NCI-H345 (cell line): ENCODE measurements around the gene ZDHHC24.

Experiments used
- DNase-seq: peaks from one replicate; lab custom pipeline; 2025; lab: John Stamatoyannopoulos, UW

The ZDHHC24 gene

DNA sequence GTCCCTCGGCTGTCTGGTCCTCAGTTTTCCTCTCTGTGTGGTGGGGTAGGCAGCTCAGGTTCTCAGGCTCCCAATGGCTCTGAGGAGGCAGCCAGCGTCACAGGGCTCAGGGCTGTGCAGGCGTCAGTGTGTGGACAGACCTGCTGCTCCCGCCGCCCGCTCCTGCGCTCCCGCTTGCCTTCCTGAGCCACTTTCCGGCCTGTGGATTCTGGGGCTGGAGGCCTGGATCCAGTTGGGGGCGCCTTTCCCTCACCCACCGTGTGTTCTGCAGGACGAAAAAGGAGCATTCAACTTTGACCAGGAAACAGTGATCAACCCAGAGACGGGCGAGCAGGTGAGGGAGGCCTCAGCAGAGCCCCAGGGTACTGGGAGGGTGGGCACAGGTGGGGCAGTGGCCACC, 50.9 kb downstream of the ZDHHC24 start:
- no peak for DNase-seq

DNA sequence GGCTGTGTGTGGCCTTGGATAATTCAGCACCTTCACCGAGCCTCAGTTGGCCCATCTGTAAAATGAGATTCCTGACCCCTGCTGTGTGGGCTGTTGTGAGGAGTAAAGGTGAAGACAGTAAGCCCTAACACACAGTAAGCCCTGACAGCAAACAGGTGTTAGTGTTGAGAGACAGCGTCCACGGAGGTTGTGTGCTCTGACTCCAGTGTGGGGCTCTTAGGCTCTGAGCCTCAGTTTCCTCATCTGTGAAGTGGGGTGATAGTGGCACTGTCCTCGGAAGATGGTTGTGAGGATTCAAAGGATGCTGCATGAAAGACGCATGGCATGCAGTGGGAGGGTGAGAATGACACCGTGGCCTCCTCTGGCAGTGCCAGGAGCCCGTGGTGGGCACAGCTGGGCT, 51.4 kb downstream of the ZDHHC24 start:
- no peak for DNase-seq

DNA sequence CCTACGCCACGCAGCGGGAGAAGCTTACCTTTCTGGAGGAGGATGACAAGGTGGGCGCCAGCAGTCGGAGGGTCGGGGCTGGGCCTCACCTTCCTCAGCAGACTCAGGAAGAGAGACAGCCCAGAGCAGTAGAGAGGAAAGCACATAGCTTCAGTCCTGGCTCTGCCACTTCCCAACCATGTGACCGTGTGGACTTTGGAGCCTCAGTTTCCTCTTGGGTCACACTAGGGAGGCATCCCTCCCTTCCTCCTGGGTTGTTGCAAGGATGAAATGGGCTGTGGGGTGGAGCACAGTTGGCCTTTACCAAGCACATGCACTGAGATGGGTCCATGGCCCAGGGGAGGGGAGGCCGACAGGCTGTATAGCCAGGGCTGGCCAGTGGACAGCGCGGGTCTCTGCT, 52.7 kb downstream of the ZDHHC24 start:
- no peak for DNase-seq

DNA sequence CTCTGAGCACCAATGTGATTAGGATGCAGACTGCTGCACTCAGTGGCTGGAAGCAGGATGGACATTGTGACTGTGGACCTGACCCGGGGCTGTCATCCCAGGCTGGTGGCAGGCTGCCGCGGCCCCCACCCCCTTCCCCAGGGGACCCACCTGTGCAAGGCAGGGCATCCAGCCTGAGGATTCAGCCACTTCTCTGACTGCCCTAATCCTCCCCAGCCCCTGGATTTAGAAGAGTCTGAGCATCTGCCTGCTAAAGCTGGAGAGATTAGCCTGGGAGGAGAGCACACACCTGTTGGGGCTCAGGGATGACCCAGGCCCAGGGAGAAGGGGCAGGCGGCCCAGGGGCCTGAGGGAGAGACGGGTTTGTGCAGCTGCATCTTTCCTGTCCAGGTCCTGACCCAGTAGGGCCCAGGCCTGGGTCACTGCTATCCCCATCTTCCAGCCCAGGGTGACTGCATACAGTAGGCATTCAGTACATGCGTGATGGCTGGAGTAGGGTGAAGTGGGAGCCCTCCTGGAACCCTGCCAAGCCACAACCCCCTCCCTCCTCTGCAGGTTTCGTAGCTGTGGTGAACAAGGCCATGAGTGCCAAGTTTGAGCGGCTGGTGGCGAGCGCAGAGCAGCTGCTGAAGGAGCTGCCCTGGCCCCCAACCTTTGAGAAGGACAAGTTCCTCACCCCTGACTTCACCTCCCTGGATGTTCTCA, 53.5 kb downstream of the ZDHHC24 start:
- DNase-seq, result no peak

DNA sequence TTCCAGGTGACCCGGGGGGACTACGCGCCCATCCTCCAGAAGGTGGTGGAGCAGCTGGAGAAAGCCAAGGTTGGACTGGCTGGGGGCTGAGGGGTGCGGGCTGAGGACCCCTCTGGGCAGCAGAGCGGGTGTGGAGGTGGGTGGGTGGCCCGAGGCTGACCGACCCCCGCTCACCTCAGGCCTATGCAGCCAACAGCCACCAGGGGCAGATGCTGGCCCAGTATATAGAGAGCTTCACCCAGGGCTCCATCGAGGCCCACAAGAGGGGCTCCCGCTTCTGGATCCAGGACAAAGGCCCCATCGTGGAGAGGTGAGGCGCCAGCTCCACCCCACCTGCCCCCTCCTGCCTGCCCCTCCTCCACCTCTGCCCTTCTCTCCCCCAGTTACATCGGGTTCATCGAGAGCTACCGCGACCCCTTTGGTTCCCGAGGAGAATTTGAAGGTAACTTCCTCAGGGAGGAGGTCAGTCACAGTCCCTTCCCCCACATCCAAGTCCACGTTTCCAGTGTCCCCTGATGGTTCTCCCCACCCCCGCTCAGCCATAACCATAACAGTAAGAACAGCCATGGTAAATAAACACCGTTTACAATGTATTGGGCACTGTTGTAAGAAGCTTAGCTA, 54.4 kb downstream of the ZDHHC24 start:
- DNase-seq, result no peak

DNA sequence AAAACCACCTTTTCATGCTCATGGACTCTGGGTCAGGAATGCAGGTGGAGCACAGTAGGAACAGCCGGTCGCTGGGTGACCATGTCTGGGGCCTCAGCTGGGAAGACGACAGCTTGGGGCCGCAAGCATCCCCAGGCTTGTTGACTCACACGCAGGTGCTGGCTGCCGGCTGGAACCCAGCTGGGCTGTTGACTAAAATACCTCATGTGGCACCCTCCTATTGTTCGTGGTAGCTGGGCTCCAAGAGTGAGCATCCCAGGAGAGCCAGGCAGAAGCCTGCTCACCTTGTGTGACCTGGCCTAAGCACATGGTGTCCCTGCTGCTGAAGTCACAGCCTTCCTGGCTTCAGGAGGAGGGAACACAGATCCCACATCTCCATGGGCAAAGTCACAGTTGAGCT, 56.2 kb downstream of the ZDHHC24 start:
- peak; percentile 92 for DNase-seq

DNA sequence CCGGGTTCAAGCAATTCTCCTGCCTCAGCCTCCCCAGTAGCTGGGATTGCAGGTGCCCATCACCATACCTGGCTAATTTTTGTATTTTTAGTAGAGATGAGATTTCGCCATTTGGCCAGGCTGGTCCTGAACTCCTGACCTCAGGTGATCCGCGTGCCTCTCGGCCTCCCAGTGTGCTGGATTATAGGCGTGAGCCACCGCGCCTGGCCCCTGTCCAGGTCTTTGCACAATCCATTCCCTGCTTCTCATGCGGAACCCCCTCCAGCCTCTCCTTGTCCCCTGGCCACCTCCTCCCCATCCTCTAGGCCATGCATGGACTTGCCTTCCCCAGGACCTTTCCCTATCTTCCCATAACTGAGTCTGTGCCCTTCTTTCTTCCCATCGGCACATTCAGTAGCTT, 56.9 kb downstream of the ZDHHC24 start:
- DNase-seq, result no peak

DNA sequence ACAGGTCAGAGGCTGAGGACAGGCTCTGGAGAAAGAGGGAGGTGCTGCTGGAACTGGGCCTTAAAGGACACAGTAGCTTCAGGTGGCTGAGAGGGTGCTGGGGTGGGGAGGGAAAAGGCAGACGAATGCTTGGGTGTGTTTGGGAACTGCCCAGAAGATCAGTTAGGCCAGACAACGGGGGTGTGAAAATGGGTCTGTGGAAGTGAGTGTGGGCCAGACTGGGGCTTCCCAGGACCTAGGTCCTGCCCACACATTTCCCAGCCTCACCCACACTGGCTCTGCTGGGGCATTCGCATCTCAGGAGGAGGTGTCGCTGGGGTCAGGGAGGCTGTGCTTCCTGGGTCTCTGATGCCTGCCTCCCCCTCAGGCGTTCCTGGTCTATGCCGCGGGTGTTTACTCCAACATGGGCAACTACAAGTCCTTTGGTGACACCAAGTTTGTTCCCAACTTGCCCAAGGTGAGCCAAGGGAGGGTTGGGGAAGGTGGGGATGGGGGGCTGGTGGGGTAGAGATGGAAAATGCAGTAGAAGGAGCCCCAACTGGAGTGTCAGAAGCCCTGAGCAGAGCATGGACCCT, 61.0 kb downstream of the ZDHHC24 start:
- no peak for DNase-seq

DNA sequence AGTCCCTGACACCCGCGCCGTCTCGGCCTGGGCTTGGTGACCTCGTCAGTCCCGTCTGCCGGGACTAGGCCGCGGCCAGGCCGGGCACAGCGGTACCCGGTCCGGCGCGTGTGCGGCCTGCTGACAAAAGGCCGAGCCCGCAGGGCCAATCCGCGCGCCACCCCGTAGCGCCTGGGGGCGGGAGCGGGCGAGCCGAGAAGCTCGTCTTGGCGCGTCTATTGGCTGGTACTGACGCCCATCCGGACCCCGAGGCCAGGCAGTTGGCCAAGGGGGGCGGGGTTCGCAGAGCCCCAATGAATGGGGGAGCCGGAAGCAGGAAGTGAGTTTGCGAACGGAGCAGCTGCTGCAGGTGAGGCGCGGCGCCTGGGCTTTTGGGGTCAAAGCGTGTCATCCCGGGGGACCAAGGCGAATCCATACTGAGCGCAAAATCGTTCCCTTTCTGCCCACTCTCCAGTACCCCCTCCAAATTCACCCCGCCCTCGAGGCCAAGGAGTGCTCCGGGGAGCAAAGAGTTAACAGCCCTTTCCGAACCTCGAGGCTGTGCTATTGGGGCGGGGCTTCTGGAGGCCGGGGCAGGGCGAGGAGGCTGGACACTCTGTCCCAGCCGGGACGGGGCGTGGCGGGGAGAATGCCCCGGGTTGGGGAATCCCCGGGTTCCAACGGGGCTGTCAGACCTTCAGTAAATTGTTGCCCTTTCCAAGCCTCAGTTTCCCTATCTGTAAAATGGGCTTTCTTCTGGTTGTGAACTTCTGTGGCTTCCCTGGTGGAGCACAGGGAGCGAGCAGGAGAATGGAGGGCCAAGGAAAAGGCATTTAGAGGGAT, 65.5 kb downstream of the ZDHHC24 start, which contains the start of gene DPP3:
Gene DPP3 (plus strand): TSS at position 318 of the 822 bp plus-strand sequence. CDS start 1,767 bp downstream, outside the sequence.
- DNase-seq, result peak; percentile 98

DNA sequence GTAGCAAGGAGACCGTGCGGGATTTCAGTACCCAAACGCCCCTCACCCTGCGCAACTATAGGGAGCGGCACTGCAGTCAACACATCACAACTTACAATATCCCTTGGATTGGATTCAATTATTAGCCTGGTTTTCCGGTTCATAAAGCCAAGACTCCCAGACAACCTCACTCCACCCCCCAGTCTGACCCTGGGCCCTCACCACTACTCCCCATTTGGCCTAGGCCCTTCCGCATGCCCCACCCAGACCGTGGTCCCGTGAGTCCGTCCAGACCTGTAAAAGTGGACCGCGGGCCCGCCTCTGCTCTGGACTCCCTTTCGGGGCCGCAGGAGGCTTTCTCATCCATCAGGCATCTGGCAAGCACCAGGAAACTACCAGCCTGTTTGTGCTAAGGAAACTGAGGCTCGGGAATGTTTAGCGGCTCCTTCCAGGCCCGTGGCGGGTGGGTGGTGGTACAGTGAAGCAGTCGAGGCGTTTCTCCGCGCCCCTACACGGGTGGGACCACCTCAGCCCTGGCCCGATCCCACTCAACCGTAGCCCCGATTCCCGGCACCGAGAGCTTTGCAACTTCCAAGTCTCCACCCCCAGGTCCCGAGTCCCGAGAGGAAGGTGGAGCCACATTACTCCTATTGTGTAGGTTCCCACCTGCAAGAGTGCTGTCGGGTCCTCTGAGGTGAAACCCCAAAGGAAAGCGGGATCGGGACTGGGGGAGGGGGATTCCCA, 66.3 kb downstream of the ZDHHC24 start:
- peak; percentile 87 for DNase-seq

DNA sequence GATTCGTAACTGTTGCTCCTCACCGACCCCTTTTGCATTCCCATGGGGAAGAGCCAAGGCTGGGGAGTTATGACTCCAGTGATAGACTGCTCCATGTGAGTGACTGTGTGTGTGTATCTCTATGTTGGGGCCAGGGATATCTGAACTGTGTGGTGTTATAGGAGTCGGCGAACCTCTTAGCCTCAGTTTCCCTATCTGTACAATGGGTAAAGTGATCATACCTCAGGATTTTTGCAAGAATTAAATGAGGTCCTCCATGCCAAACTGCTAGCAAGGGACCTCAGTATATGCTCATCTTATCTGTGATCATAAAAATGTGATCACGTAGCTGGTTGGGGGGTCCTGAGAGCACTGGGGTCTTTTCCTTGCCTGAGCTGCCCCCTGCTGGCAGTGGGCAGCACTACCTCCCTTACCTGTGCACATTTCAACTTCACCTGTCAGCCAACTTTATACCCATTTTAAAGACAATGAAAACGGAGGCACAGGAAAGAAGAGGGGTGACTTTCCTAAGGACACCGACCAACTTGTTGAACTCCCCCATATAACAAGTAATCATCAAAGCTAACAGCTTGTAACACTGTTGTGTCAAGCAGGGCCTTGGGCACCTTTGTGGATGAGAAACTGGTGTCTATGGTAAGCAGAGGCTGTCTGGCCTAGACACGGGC, 67.0 kb downstream of the ZDHHC24 start:
- no peak for DNase-seq

DNA sequence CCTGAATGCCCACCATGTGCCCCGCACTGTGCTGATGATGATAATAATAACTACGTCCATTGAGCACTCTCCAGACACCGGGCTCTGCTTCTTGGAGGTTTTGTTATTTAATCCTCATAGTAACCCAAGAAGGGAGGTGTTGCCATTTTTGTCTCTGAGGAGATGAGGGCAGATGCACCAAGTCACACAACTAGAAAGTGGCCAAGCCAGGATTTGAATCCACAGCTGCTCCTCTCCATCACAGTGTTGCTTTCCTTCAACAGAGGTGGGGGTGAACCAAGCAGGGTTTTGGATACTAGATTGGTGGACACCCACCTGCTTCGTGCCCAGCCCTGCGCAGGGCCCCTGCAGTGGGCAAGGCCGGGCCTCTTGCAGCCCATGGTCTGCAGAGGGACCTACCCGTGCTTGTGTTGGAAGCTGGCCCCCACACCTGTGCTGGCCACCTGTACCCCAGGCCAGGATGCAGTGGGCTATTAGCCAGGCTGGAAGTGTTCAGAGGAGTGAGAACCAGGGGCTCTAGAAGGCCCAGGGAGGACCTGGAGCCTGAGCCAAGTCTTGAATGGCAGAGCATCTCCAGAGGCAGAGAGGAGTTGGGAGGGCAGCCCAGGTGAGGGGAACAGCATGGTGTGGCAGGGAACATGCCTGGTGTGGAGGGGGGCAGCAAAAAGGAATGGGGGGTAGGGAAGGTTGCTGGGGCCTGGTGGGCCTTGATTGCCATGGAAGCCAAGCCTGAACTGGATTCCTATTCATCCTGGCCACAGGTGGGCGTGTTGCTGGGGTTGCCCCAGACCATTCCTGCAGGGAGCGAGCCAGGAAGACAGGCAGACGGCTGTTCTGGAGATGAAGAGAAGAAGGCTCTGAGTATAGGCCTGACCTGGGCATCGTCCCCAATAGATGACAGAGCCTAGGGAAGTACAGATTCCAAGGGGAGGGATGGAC, 68.3 kb downstream of the ZDHHC24 start:
- DNase-seq, result no peak

DNA sequence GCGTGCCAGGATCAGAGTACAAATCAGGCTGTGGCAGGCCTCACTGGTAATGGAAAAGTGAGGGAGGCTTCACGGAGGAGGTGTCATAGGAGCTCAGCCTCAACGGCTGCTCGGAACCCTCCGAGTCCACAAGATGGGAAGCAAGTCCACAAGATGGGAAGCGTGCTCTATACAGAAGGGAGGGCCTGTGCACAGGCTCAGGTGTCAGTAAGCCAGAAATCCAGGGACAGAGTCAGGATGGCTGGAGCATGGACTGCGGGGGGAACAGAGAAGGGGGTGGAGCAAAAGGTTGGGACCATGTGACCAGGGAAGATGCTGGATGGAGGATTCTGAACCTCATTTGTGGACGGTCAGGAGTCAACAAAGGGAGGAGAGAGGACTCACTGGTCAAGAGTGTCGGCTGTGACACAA, 69.0 kb downstream of the ZDHHC24 start:
- DNase-seq, result no peak

DNA sequence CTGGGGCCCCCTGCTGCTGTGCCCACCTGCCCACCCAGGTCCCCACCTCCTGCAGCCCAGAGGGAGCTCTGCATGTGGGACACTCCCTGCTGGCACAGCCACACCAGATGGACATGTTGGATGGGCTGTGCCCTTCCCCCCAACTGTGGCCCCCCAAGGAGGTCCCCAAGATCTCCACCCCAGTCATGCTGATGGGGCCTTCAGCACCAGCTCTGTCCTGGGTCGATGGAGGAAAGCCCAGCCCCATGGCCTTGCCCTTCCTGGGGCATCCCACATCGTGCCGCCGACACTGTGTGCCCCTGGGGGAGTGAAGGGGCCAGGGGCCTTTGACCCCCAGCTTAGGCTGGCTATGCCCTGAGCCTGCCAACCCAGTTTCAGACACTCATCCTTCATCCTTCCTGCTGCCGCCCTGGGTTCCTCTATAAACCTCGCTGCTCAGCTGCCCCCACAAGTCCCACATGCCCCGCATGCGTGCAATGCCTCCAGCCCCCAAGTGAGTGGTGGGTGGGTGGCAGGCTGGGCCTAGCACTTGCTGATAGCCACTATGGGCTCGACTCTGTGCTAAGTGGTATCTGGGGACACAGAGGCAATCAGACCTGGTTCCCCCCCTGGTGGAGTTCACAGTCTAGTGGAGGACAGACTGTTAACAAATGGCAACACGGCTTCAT, 69.5 kb downstream of the ZDHHC24 start:
- DNase-seq, result no peak

DNA sequence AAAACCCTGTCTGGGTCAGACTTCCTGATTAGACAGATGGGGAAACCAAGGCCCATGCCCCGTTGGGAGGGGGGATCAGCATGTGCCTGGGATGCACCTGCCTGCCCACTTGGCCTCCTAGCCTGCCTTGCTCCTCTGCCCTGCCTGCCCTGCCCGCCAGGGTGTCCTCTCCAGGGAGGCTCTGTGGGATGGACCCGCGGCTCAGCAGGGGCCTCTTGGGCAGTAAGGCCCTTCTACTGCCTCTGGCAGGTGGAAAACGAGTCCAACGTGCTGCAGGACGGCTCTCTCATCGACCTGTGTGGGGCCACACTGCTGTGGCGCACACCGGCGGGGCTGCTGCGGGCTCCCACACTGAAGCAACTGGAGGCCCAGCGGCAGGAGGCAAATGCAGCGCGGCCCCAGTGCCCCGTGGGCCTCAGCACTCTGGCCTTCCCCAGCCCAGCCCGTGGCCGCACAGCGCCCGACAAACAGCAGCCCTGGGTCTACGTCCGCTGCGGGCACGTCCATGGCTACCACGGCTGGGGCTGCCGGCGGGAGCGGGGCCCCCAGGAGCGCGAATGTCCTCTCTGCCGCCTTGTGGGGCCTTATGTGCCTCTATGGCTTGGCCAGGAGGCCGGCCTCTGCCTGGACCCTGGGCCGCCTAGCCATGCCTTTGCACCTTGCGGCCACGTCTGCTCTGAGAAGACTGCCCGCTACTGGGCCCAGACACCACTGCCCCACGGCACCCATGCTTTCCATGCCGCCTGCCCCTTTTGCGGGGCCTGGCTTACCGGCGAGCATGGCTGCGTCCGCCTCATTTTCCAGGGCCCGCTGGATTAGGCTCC, 70.3 kb downstream of the ZDHHC24 start:
- peak; percentile 31 for DNase-seq

DNA sequence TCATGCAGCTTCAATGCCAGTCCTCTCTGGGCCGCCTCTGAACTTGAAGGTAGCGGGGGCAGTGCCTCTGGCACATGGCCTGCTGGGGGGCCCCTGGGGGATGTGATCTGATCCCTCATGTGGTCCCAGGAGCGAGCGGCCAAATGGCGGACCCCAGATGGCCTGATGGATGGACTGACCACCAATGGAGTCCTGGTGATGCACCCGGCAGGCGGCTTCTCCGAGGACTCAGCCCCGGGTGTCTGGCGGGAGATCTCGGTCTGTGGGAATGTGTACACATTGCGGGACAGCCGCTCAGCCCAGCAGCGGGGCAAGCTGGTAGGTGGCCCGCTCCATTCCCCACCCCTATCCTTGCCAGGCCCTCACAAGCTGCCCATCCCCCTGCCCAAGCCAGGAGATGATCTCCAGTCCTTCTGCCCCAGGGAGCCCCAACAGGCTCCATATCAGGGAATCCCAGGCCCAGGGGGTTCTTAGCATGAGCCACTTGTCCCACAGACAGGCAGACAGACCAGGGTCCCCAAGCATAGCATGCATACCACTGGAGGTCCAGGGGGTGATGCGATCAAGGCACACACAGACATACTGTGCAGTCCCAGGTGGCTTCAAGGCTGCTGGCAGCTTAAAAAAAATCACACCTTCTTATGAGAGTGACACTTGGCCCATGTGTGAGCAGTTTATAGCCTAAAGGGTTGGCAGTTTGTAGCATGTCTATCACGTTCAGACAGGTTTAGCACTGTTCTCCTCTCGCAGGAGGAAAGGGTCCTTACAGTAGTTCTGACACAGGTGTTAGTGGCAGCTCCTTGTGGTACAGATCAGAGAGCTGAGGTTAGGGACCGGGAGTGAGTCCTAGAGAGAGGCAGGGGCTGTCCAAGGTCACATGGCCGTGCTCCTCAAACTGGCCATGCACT, 72.0 kb downstream of the ZDHHC24 start:
- DNase-seq, result no peak

DNA sequence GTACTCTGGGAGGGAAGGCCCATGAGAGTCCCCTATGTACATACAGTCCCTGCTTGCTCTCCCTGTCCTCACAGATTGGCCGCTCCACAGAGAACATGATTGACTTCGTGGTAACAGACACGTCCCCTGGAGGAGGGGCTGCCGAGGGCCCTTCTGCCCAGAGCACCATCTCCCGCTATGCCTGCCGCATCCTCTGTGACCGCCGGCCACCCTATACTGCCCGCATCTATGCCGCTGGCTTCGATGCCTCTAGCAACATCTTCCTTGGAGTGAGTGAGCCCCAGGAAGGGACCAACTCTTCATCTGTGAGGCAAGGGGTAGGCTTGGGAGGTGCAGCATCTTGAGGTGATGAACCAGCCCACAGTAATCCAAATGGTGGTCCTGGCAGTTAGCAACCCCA, 72.7 kb downstream of the ZDHHC24 start:
- DNase-seq, result no peak

DNA sequence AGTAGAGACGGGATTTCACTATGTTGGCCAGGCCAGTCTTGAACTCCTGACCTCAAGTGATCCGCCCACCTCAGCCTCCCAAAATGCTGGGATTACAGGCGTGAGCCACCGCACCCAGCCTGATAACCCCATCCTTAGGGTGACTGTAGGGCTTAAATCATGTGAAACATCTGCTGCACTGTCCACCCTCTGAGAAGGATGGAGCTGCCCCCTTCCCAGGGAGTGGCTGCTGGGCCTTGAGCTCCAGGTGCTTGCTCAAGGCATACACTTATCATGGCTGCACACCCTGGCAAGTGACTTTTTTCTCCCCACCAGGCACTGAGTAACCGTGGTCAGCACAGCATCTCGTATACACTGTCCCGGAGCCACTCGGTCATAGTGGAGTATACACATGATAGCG, 73.8 kb downstream of the ZDHHC24 start:
- no peak for DNase-seq
